Thoracic aorta (tissue), 2 donors: Measurements from ENCODE around the gene CPSF7. TPM values are rescaled to one million over a fixed set of nuclear protein-coding genes. Genes with fewer than 3 reads are reported as not detected.

Source experiments
- ATAC-seq: fragments of 150-250 bp; one replicate; pipeline ENCODE4 v1.8.0; 2017; ENCODE audit warnings: low read depth; ENCODE audit not compliant: insufficient number of reproducible peaks, low FRiP score
- DNase-seq: peaks from one replicate; pipeline ENCODE4 v3.0.0-alpha.2; 2020; ENCODE audit warnings: low spot score
- H3K27ac ChIP-seq, 2 donors: fragments of 200-600 bp; sonication (generic); 1 replicate in 1 of 2; 2 replicates in 1 of 2; pipeline ENCODE4 v1.5.1; 2016; ENCODE audit warnings: mild to moderate bottlenecking in 2 of 2, moderate library complexity in 2 of 2
- H3K27me3 ChIP-seq: fragments of 200-600 bp; sonication (generic); replicated peaks from 2 replicates; pipeline ENCODE4 v1.6.0; 2016; ENCODE audit warnings: mild to moderate bottlenecking; ENCODE audit not compliant: insufficient read depth
- H3K36me3 ChIP-seq: fragments of 200-600 bp; sonication (generic); one replicate; pipeline ENCODE4 v1.5.1; 2016
- H3K4me1 ChIP-seq, 2 donors: fragments of 200-600 bp; sonication (generic); 1 replicate in 1 of 2; 2 replicates in 1 of 2; pipeline versions ENCODE4 v1.5.1 to v1.6.0; 2016; ENCODE audit warnings: low read depth in 2 of 2, mild to moderate bottlenecking in 1 of 2; ENCODE audit not compliant: control insufficient read depth in 1 of 2
- H3K4me3 ChIP-seq: fragments of 200-600 bp; sonication (generic); 2 replicates; pipeline ENCODE4 v1.5.1; 2016; ENCODE audit warnings: mild to moderate bottlenecking
- H3K9me3 ChIP-seq: fragments of 200-600 bp; sonication (generic); 2 replicates; pipeline ENCODE4 v1.5.1; 2016
- total RNA-seq, 2 donors: library from RNA; depleted of rRNA; stranded (reverse); fragments of >200 nt; gene quantifications; one replicate each; pipeline versions ENCODE4 v1.1.0 to v1.2.3, GENCODE V29; 2016
- TF ChIP-seq, protein P1 (sequence below): fragments of 200-600 bp; sonication (generic); IDR thresholded peaks from one replicate; pipeline ENCODE4 v1.5.1; 2019; ENCODE audit warnings: antibody characterized with exemption

Gene CPSF7
- total RNA-seq, 2 donors from 2014 or later = 54.3 to 69.7 TPM

DNA sequence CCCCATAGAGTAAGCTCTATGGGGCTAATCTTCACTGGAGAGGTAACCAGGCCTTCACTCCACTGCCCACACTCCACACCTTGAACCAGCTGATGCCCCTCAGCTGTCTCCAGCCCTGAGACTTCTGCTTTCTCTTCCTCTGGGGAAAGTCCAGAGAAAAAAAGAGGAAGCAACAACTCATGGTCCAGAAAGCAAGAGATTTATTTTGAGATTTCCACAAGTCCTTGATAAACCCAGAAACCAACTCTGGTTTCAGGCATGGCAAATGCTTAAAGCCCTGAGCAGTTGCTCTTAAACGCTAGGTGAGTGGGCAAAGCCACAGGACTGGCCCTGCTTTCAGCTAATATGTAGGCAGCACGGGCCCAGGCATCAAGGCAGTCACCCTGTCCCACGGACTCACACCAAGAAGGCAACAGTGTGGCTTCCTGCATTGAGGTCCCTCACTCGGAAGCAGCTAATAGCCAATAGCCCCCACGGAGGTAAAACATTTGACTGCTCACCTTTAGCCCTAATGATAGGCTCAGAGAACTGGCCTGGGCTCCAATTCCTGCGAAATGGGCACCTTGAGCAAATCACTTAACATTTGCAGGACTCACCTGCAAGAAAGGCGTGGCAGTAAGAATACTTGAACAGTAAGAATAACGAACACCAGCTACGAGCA is 72.4 kb downstream of the CPSF7 start:
- ATAC-seq = no peak
- no peak for DNase-seq
- Histone ChIP-seq H3K9me3 (no peaks in the 10 kb centered on the region), H3K4me1 (peaks cover 8 to 16% of the 10 kb centered on the region in 2 donors), H3K27ac (no peak overlapping the region), H3K36me3 (peaks cover 3% of the 10 kb centered on the region), H3K27me3 (no peaks in the 10 kb centered on the region), H3K4me3 (no peak overlapping the region)
- TF ChIP-seq, protein P1, sequence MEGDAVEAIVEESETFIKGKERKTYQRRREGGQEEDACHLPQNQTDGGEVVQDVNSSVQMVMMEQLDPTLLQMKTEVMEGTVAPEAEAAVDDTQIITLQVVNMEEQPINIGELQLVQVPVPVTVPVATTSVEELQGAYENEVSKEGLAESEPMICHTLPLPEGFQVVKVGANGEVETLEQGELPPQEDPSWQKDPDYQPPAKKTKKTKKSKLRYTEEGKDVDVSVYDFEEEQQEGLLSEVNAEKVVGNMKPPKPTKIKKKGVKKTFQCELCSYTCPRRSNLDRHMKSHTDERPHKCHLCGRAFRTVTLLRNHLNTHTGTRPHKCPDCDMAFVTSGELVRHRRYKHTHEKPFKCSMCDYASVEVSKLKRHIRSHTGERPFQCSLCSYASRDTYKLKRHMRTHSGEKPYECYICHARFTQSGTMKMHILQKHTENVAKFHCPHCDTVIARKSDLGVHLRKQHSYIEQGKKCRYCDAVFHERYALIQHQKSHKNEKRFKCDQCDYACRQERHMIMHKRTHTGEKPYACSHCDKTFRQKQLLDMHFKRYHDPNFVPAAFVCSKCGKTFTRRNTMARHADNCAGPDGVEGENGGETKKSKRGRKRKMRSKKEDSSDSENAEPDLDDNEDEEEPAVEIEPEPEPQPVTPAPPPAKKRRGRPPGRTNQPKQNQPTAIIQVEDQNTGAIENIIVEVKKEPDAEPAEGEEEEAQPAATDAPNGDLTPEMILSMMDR = no peak

GRCh38 chr11:61356706-61357105 is 73.1 kb downstream of the CPSF7 start:
- no peaks in the 10 kb centered on the region for H3K9me3 ChIP-seq

DNA sequence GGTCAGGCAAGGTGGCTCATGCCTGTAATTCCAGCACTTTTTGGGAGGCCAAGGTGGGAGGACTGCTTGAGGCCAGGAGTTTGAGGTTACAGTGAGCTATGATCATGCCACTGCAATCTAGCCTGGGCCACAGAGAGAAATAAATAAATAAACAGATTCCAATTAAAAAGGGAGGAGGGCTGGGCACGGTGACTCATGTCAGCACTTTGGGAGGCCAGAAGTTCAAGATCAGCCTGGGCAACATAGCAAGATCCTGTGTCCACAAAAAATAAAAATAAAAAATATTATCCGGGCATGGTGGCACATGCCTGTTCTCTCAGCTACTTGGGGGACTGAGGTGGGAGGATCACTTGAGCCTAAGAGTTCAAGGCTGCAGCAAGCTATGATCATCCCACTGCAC is 75.6 kb downstream of the CPSF7 start:
- no peak for ATAC-seq
- Histone ChIP-seq H3K27ac (no peak overlapping the region), H3K27me3 (no peaks in the 10 kb centered on the region), H3K4me3 (no peak overlapping the region), H3K36me3 (peaks cover 19% of the 10 kb centered on the region), H3K4me1 (no peaks in the 10 kb centered on the region), H3K9me3 (no peaks in the 10 kb centered on the region)
- no peak for DNase-seq
- TF ChIP-seq, protein P1 = no peak

More at GRCh38 chr11:61356706-61357105, 73.1 kb downstream of the CPSF7 start:
- TF ChIP-seq, protein P1 = no peak
- Histone ChIP-seq H3K4me1 (peaks cover 8 to 15% of the 10 kb centered on the region in 2 donors), H3K36me3 (peaks cover 4% of the 10 kb centered on the region), H3K4me3 (no peak overlapping the region), H3K27me3 (no peaks in the 10 kb centered on the region), H3K27ac (no peak overlapping the region)
- no peak for DNase-seq
- ATAC-seq = no peak

DNA sequence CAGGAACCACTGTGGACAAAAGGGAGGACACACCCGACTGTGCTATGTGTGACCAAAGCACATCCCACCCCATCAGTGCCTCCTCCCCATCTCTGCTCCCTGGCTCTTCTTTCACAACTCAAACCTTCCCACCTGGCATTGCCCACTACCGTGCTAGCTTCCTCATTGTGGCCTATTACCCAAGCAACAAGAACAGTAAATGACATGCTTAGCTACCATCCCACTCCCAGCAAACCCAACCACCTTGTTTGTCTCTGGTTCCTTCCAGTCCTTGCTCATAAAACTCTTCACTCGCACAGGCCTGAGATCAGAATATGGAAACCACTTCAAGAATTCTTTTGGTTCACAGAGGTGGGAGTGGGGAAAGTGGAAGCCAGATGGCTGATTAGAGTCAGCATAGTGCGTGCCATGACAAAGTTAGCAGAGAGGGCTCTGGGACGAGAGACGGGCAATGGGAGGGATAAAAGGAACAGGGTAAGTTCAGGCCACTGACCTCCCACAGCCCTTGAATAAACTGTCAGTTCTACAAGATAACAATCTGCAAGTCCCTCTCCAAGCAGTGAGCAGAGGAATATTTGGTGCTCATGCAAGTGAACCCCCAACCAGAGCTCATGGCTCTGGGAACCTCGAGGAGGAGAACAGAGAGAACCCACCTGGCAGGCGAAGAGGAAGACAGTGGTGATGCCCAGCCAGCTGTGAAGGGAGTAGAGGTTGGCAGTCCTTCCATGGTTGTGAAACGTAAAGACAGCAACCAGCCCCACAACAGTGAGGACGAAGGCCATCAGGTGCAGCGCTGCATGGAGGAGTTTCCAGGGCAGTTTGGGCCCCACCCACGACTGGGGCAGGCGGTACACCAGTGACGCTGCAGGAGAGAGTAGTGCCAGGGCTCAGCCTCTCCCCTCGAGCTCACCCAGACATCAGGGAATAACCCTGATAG is 76.4 kb downstream of the CPSF7 start:
- H3K4me1 ChIP-seq = no peaks in the 10 kb centered on the region
- ATAC-seq (no peak), DNase-seq (no peak)
- H3K27me3 ChIP-seq = no peaks in the 10 kb centered on the region
- H3K4me3 ChIP-seq = no peak overlapping the region
- TF ChIP-seq, protein P1 = no peak
- H3K27ac ChIP-seq = no peak overlapping the region
- H3K9me3 ChIP-seq = no peaks in the 10 kb centered on the region
- peaks cover 19% of the 10 kb centered on the region for H3K36me3 ChIP-seq

Other genes starting within 250 kb of the CPSF7 start
- 1 to 10 TPM; 1.8 to 4.3 TPM for gene PGA3, start 226.5 kb downstream of the CPSF7 start, total RNA-seq
- 1 to 10 TPM in 1 of 2 donors, not detected in 1; 4.7 TPM for gene PGA4, start 207.6 kb downstream of the CPSF7 start, total RNA-seq
- gene PGA5, start 188.8 kb downstream of the CPSF7 start, total RNA-seq = not detected
- 1 to 10 TPM; 1.5 to 2.3 TPM for gene VWCE, start 134.7 kb downstream of the CPSF7 start, total RNA-seq
- gene DDB1, start 96.9 kb downstream of the CPSF7 start, total RNA-seq = 100 to 1,000 TPM; 122 to 144 TPM
- gene TKFC, start 96.7 kb downstream of the CPSF7 start, total RNA-seq = 10 to 100 TPM; 22.5 to 29.2 TPM
- gene CYB561A3, start 68.1 kb downstream of the CPSF7 start, total RNA-seq = 10 to 100 TPM; 37.1 to 80.8 TPM
- gene TMEM138, start 67.6 kb downstream of the CPSF7 start, total RNA-seq = 10 to 100 TPM; 49.7 to 63.5 TPM
- 10 to 100 TPM in 1 of 2 donors, 1 to 10 TPM in 1; 5.6 to 13.0 TPM for gene TMEM216, start 37.4 kb downstream of the CPSF7 start, total RNA-seq
- gene SDHAF2, start 149 bp upstream of the CPSF7 start, total RNA-seq = 10 to 100 TPM; 43.2 to 52.6 TPM
- gene LRRC10B, start 78.8 kb upstream of the CPSF7 start, total RNA-seq = 1 to 10 TPM; 3.0 to 4.2 TPM
- gene SYT7, start 151.1 kb upstream of the CPSF7 start, total RNA-seq = 1 to 10 TPM in 1 of 2 donors, not detected in 1; 2.6 TPM